GM19099 (cell line): ENCODE data around the gene ALDH3A1.

Experiments
- POLR2A ChIP-seq: IDR thresholded peaks from 3 replicates; pipeline ENCODE4 v1.6.1; 2011; ENCODE audit warnings: low read depth; ENCODE audit not compliant: insufficient read length; ENCODE audit errors: extremely low read depth

Gene ALDH3A1

GRCh38 chr17:19750835-19751234 lies 2.7 kb upstream of the ALDH3A1 start:
- TF ChIP-seq POLR2A: no peak

DNA sequence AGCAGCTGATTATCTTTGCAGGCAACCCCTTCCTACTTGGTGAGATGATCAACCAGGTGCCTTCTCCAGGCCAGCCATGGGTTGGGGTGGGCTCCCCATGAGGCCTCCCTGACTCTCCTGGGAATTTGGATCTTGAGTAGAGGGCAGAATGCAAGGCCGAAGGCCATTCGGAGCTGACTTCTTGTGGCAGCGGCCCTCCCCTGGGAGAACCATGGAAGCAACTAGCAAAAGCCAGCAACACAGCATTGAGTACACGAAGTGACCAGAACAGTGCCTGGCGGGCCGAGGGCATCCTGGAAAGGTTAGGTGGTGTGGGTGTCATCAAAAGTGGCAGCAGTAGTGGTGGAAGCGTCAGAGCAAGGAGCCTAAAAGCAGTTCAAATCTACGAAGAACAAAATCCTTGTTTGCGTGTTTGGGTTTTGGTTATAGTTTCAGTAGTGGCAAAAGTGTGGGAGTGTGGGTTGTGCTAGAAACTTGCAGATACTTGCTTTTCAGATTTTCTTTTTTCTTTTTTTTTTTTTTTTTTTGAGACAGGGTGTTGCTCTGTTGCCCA lies 2.0 kb upstream of the ALDH3A1 start:
- TF ChIP-seq POLR2A: no peak

- no peak for TF ChIP-seq POLR2A
Observed at GRCh38 chr17:19748807-19749193, 702 bp upstream of the ALDH3A1 start.

DNA sequence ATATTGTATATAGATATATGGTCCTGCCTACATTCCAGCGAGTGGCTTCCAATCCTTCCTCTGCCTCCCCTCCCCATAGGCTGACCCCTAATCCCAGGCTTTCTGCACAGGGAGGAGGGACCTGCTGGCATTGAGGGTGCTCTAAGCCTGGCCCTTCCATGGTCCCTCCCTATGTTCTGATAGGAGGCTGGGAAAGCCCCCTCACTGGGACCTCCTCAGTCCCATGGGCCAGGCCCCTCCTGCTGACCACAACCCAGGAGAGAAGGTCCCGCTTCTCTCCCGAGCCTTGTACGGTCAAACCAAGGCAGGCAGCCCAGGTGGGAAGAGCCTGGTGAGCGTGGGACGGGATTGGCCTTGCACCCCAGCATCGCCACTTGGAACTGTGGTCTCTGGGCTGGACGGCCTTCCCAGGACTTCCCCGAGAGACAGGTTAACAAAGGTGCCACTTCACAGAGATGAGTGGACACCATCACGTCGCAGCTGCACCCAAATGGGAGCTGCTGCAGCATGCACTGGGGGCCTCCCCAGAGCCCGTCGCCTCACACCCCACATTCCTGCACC lies 859 bp downstream of the ALDH3A1 start:
- no peak for TF ChIP-seq POLR2A

DNA sequence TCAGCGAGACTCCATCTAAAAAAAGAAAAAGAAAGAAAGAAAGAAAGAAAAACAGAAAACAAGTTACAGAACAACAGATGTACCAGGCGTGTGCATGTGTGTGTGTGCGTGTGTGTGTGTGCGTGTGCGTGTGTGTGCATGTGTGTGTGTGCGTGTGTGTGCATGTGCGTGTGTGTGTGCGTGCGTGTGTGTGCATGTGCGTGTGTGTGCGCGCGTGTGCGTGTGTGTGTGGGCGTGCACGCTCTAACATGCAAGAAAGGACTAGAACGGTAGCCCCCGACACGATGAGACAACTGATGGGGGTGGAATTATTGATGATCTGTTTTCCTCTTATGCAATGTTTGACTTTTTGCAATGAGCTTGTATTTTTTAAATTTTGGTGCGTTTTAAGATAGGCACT lies 1.6 kb downstream of the ALDH3A1 start:
- TF ChIP-seq POLR2A: no peak

GRCh38 chr17:19744922-19745757 lies 3.0 kb downstream of the ALDH3A1 start:
- no peak for TF ChIP-seq POLR2A

DNA sequence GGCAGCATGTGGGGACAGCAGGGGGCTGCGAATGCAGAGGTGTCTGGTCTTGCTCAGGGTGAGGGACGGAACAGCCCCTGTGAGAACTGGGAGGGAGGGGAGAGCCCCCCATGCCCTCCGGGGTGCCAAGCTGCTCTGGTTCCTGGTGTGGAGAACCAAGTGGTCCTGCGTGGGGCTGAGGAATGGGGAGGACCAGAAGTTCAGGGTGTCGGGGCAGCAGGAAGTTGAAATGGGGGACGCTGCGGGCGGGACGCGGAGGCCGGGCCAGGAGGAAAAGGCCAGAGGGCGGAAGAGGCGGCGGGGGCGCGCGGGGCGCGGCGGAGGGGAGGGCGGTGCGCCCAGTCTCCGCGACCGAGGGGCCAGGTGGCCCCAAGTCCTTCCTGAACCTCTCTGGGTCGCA lies 3.6 kb downstream of the ALDH3A1 start:
- TF ChIP-seq POLR2A: no peak

DNA sequence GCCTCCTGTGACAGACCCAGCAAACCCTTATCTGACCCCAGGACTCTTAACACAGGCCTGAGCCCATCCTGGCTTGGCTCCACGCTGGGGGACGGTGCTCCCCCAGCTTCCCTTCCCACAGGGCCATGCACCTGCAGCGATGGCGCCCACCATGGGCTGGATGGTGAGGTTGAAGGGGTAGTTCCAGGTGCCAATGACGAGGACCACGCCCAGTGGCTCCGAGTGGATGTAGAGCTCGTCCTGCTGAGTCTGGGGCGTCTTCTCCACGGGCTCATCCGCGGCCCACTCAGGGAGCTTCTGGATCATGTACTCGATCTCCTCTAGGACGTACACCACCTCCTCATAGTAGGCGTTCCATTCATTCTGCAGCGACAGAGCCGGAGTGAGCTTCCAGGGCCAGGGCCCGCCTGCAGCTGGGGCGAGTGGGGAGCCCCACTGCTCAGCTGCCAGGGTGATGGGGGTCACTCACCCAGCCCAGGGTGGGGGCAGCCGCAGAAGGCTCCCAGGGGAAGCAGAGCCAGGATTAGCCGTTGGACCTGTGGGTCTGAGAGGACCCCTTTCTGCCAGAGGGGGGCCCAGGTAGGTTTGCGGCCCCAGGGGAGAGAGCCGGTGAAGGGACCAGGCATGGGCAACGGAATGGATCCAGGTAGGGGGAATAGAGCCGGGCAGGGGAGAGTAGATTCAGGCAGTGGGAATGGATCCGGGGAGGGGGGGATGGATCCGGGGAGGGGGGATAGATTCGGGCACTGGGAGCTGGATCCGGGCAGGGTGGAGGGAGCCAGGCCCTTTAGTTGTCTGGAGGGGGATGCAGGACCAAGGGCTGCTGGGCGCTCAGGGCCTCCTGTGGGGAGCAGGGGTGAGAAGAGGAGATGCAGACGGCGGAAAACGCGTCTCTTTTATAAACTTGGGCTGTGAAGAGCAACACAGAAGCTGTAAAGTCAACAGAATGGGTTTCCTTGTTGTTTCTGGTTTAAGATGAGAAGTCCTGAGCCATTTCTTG lies 4.7 kb downstream of the ALDH3A1 start:
- no peak for TF ChIP-seq POLR2A

- TF ChIP-seq POLR2A: no peak
Observed at GRCh38 chr17:19742495-19742894, 5.6 kb downstream of the ALDH3A1 start.

DNA sequence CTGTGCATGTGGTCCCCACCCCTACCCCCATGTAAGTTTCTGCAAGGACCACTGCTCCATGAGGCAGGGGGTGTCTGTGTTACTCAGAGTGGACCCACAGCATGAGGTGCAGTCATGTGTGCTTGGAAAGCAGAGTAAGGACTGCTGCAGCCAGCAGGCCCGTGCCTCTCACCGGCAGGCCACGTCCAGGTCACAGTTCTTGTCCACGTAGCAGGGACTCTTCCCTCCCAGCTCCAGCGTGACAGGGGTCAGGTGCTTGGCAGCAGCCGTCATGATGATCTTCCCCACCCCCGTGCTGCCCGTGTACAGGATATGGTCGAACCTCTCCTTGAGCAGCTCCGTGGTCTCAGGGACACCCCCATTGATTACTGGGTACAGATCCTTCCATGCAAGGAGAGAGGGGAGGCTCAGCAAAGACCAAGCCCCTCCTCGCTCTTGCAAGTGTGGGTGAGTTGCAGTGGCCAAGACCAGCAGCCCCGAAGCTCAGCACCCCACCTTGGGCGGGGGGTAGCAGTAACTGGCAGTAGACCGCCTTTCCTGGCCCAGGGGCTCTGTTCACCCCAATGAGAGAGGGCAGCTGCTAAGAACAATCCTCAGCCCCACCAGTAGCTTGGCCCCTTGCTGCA lies 6.2 kb downstream of the ALDH3A1 start:
- no peak for TF ChIP-seq POLR2A

DNA sequence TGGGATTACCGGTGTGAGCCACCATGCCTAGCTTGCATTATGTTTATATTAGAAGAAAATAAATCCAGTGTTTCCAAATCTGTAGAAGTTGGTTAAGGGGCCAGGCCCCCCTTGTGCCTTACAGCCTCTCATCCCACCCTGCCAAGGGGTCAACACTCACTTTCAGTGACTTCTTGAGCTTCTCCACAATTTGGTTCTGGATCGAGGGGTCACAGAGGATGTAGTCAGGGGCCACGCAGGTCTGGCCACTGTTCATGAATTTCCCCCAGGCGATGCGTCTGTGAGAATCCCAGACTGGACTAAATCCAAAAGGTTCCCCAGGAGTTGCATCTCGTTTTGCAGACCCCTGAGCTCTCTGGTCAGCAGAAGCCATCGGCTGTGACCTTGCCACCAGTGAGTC lies 7.2 kb downstream of the ALDH3A1 start:
- no peak for TF ChIP-seq POLR2A

- no peak for TF ChIP-seq POLR2A
Observed at GRCh38 chr17:19739241-19740201, 8.6 kb downstream of the ALDH3A1 start.

DNA sequence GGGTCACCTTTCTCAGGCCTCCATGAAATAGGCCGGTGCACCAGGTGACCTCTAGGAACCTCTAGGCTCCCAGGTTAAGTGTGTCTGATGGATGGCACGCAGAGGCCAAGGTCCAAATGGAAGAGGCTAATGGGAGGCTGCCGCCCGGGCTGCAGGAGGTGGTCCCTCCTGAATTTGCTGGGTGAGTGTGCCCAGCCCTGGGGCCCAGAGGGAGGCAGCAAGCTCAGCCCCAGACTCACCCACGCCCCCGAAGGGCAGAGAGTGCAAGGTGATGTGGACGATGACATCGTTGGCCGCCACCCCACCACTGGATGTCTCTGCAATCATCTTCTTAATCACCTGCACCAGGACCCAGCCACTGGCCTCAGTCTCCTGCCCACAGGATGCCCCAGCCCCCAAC lies 9.3 kb downstream of the ALDH3A1 start:
- TF ChIP-seq POLR2A: no peak

DNA sequence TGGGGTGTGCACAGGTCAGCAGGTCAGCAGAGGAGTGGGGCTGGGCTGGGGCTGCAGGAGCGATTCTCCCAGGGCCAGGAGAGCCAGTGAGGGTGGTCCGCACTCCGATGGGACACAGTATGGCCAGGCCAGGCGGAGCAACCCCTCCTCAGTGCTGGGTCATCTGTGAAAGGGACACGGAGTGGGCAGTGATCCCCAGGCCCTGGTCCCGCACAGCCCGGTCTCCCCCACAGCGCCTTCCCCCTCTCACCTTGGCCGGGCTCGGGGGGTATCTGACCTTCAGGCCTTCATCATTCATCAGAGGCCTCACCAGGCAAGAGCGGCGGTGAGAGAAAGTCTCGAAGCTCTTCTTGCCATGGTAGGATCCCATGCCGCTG lies 10.0 kb downstream of the ALDH3A1 start:
- no peak for TF ChIP-seq POLR2A
